ENCODE results near the gene NRDE2. TPM values are rescaled to one million over a fixed set of nuclear protein-coding genes. Genes with fewer than 3 reads are reported as not detected.

NRDE2 gene
- 10 to 100 TPM; 19.4 to 25.1 TPM for total RNA-seq
- long read RNA-seq, full-length matches to known transcripts, result 3 of 13 reads
- long read RNA-seq, partial matches to known transcripts, result 7 of 13 reads
- long read RNA-seq, other reads (novel, unspliced or antisense), result 3 of 13 reads

- peak; percentile 100 for DNase-seq
- ATAC-seq, result peak; percentile 99
- intact Hi-C loops (cut with DNase I, micrococcal nuclease), result no loop called here
Measured at GRCh38 chr14:90331497-90332270, at the start of gene NRDE2. NRDE2 (minus strand) TSS chr14:90331941; CDS start chr14:90331904, 37 bp downstream.

DNA sequence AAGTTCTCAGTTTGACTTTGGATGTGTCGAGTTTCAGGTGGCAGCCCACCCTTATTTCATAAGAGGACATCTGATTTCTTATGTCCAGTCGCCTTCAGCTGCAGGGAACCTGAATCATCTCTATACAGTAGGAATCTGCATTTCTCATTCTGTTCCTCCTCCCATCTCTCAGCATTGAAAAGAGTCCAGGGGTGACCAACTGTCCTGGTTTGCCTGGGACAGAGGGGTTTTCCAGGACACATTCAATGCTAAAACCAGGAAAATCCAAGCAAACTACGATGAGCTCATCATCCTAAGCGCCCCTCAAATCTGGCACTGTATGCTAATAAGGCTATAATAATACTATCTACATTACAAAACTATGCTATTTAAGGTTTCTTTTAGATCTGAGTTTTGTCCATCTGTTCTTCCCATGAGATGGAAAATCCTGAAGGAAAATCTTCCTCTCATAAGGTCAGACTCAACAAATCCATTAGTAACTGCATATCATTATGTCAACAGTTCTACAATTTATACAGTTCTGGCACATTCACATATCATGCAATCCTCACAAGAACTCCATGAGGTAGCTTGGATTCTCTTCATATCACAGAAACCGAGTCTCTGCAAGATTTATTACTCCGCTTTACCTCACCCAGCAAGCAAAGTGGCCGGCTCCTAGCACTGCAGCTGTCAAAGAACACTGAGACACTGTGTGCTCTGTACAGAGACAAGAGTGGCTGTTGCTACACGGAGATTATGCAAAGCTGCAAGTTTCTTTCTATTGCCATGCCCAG is 49.5 kb upstream of the NRDE2 start:
- intact Hi-C loops (cut with DNase I, micrococcal nuclease), result no loop called here
- ATAC-seq (peak; percentile 39), DNase-seq (peak; percentile 55 to 68)

- intact Hi-C loops (cut with DNase I, micrococcal nuclease), result no loop called here
- no peak for DNase-seq
- no peak for ATAC-seq
Measured at GRCh38 chr14:90379106-90379505, 47.4 kb upstream of the NRDE2 start.

- intact Hi-C loops (cut with DNase I, micrococcal nuclease), result no loop called here
- ATAC-seq (no peak), DNase-seq (no peak)
Measured at GRCh38 chr14:90378249-90378648, 46.5 kb upstream of the NRDE2 start.

DNA sequence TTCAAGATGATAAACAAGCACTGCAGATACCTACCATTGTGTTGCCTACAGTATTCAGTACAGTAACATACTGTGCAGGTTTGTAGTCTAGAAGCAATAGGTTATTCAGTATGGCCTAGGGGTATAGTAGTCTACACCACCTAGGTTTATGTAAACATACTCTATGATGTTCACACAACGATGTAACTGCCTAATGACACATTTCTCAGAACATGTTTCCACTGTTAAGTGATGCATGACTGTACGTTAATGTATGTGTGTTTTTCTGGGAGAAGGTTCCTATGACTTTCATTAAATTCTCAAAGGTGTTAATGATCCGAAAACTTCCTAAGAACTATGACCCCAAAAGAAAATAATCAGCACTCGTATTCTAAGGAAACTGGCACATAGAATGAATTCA is 44.2 kb upstream of the NRDE2 start:
- intact Hi-C loops (cut with DNase I, micrococcal nuclease), result no loop called here
- no peak for DNase-seq
- ATAC-seq, result no peak

- intact Hi-C loops (cut with DNase I, micrococcal nuclease), result no loop called here
- DNase-seq, result no peak
- ATAC-seq, result no peak
Measured at GRCh38 chr14:90374813-90375212, 43.1 kb upstream of the NRDE2 start.

GRCh38 chr14:90373887-90374286 is 42.1 kb upstream of the NRDE2 start:
- DNase-seq (peak in 1 of 2 donors; percentile 49), ATAC-seq (no peak)
- intact Hi-C loops (cut with DNase I, micrococcal nuclease), result no loop called here

DNA sequence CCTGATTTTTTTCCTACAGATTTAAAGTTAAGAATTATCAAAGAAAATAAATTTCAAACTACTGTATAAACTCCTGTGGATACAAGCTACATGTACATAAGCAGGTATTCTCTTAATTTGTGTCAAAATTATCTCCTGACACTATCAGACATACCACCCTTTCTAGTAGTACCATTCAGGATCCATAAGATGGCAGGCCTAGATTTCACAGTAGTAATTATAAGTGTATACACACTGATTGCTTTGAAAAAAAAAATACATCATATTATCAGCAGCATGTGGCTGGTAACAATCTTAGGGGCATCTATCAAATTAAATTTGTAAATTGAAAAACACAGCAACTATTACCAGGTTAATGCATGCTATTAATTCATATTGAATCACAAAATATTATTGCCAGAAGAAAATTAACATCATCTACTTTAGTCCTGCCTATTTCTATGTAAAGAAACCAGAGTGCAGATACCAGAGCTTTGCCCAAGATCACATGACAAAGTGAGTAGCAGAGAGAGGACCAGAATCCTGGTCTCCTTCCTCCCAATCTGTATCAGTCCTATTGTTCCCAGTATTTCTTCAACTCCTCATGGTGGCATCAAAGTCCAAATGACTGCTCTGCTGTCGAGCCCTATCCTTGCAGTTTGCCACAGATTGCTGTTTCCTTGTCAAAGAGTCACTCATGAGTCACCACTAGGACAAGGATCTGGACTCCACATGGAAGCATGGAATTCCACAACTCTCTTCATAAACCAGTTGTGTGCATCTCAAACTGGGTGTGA is 37.4 kb upstream of the NRDE2 start:
- DNase-seq (peak in 1 of 2 donors; percentile 37), ATAC-seq (peak; percentile 97)
- intact Hi-C loops (cut with DNase I, micrococcal nuclease), result no loop called here

GRCh38 chr14:90362558-90362896 is 30.8 kb upstream of the NRDE2 start:
- intact Hi-C loops (cut with DNase I, micrococcal nuclease), result no loop called here
- ATAC-seq, result peak; percentile 52
- DNase-seq, result no peak

DNA sequence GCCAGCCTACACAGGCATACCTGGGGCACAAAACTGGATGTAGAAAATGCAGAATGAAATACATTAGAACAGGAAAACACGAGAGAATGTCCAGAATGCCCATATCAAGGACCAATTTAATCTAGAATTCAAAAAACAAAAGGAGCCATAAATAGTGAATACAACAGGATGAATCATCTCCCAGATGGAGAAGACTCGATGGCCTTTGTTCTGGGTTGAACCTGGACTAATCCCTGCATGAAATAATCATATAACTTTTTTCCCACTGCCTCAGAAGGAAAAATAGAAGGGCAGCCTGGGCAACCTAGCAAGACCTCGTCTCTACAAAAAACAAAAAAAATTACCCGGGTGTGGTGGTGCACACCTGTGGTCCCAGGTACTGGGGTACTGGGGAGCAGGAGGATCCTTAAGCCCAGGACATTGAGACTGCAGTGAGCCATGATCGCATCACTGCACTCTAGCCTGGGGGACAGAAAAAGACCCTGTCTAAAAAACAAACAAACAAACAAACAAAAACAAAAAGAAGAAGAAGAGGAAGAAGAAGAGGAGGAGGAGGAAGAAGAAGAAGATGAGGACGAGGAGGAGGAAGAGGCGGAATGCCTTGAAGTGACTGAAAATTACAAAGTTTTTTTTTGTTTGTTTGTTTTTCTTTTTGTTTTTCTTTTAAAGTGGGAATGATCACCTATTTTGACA is 30.3 kb upstream of the NRDE2 start:
- ATAC-seq (peak; percentile 57), DNase-seq (no peak)

DNA sequence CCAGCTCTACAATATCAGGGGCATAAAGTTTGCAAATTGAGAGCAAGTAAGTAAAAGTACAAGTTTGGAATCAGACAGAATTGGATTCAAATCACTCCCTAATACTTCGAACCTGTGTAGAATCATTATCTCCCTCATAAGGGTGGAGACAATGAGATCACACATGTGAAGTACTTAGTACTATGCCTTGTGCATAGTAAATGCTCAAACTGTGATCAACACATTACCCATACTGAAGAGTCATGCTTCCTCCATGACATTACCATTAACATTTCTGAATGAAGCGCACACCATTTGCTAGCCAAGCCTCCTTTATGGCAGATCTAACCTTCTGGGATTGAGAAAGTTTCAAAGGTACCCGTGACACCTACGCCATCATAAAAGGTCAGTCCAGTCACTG is 26.6 kb upstream of the NRDE2 start:
- DNase-seq (no peak), ATAC-seq (no peak)
- intact Hi-C loops (cut with DNase I, micrococcal nuclease), result no loop called here

More for the DNA sequence above, 30.3 kb upstream of the NRDE2 start:
- intact Hi-C loops (cut with DNase I, micrococcal nuclease), result no loop called here

DNA sequence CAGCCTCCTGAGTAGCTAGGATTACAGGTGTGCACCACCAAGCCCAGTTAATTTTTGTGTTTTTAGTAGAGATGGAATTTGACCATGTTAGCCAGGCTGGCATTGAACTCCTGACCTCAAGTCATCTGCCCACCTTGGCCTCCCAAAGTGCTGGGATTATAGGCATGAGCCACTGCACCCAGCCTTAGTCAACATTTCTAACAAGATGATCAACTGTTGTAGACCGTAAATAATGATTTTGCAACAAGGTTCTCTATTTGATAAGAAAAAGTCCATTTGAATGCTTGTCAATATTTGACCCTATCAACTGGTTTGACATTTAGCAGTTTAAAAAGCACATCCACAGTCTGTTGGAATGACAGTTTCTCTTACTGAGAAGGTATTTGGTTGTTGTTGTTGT is 25.2 kb upstream of the NRDE2 start:
- ATAC-seq (no peak), DNase-seq (no peak)
- intact Hi-C loops (cut with DNase I, micrococcal nuclease), result no loop called here

GRCh38 chr14:90355540-90356518 is 24.1 kb upstream of the NRDE2 start:
- intact Hi-C loops (cut with DNase I, micrococcal nuclease), result no loop called here
- ATAC-seq, result peak; percentile 58
- no peak for DNase-seq

DNA sequence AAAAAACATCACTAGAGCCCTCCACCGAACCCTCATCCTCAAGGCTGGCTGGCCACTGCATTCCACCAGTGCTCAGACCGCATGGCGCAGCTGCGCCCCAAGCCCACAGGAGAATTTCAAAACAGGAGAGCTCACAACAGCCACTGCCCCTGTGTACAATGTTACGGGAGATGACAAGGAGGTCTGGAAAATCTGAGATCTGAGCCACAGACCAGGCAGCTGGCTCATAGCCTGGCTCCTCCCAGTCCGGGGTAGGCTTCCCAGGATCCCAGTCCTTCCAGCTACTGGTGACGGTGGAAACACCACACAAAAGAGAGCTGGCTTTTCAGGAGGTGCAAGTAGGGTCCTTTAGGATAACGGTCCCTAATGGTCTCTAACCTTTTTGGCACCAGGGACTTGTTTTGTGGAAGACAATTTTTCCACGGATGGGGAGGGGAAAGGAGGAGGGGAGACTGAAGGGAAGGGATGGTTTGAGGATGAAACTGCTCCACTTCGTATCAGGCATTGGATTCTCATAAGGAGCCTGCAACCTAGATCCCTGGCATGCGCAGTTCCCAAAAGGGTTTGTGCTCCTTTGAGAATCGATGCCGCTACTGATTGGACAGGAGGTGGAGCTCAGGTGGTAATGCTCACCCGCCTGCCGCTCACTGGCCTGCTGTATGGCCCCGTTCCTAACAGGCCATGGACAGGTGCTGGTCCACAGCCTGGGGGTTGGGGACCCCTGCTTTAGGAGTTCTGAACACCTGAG is 23.0 kb upstream of the NRDE2 start:
- ATAC-seq (no peak), DNase-seq (no peak)
- intact Hi-C loops (cut with DNase I, micrococcal nuclease), result no loop called here

- DNase-seq (no peak), ATAC-seq (no peak)
- intact Hi-C loops (cut with DNase I, micrococcal nuclease), result no loop called here
Measured at GRCh38 chr14:90349739-90350138, 18.0 kb upstream of the NRDE2 start.

DNA sequence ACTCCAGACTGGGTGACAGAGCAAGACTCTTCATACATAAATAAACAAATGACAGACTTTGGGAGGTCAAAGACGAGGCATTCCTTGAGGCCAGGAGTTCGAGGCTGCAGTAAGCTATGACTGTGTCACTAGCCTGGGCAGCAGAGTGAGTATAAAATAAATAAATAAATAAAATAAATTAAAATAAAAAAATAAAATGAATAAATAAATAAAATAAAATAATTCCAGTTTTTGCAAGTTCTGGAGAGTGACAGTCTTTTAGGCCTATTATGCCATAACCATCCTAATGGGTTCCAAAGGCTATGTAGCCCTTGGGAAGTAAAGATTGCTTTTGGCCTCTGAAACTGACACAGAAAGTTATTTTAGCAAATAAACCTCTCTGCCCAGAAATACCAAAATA is 16.5 kb upstream of the NRDE2 start:
- intact Hi-C loops (cut with DNase I, micrococcal nuclease), result no loop called here
- ATAC-seq, result no peak
- no peak for DNase-seq

DNA sequence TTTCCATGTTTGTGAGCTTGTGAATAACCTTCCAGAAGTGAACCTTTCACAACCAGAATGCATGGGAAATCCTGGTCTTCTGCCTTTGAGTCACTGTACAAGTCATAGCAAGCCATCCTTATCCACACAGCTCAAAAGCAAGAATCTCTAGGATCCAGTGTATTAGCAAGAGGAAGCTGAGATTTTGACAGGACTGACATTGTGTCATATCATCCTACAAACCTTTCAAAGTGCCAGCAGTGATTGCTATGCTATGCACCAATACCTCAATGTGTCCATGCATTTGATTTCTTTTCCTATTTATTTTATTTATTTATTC is 13.5 kb upstream of the NRDE2 start:
- intact Hi-C loops (cut with DNase I, micrococcal nuclease), result no loop called here
- no peak for ATAC-seq
- no peak for DNase-seq
